Muscle of arm (tissue), 12 donors: ENCODE measurements around the gene ARHGDIA. TPM values are rescaled to one million over a fixed set of nuclear protein-coding genes. Genes with fewer than 3 reads are reported as not detected.
A peak's percentile ranks its signal among the peaks of the same experiment; 100 is the strongest.

ENCODE experiments used
- DNase-seq: peaks from one replicate; pipeline ENCODE4 v3.0.0-alpha.2; 2013
- polyA plus RNA-seq, 12 donors: library from polyadenylated mRNA; unstranded; fragments of 120-200 nt; gene quantifications; one replicate each; pipeline ENCODE4 v1.2.1, GENCODE V29; 2013; ENCODE audit not compliant: insufficient read length in 12 of 12

The ARHGDIA gene
- polyA plus RNA-seq, 12 donors, result 114 to 310 (median 158) TPM; not detected in 1

- no peak for DNase-seq
These were observed 4.5 kb downstream of the ARHGDIA start for GRCh38 chr17:81866440-81867169.

GRCh38 chr17:81865733-81866439 is 5.3 kb downstream of the ARHGDIA start:
- no peak for DNase-seq

DNA sequence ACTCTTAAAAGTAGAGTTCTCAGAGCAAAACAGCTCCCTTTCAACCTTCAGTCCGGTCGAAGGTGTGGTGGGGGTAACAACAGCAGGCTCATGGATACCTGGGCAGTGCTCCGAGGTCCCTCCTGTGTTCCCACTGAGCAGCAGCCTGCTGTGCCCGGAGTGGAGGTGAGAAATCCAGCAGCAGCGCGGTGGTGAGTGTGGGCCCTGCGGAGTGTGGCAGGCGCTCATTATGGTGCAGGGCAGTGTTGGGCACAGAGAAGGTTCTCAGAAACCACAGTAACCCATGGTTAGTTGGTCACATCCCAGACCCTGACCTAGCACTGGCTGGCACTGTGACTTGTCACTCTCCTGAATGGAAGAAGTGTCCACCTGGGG is 5.8 kb downstream of the ARHGDIA start:
- DNase-seq, result no peak

DNA sequence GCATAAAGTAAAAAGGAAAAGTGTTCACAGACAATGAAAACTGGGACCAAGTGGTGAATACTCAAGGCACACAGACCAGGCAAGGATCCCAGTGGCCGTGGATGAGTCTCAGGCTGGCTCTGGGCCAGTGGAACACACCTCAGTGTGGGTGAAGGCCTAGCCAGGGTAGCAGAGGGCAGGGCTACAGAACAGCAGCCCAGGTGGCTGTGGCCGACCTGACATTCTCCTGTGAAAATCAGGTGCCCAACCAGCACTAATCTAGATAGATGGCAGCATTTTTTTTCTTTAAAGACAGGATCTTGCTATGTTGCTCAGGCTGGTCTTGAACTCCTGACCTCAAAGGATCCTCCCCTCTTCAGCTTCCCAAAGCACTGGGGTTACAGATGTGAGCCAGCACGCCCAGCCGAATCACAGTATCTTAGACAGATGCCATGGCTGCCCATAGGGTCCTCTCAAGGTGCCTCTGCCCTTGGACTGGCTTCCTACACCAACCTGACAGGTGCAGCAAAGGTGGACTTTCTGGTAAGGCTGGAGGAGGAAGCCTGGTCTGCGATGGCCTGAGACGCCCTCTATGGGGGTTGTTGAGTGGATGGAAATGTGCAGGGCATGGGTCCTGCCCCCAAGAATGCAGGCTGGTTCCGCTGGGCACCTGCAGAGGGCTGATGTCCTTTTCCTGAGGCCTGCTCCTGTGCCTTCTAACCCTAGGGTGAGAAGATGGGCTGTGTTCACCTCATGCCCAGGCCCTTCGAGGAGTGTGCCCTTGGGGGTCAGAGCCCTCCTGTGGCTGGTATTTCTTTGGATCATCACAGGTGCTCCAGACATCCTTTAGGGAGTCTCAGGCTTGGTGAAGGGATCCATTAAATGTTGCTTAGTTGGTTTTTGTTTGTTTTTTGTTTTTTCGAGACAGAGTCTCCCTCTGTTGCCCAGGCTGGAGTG is 7.0 kb downstream of the ARHGDIA start:
- no peak for DNase-seq

DNA sequence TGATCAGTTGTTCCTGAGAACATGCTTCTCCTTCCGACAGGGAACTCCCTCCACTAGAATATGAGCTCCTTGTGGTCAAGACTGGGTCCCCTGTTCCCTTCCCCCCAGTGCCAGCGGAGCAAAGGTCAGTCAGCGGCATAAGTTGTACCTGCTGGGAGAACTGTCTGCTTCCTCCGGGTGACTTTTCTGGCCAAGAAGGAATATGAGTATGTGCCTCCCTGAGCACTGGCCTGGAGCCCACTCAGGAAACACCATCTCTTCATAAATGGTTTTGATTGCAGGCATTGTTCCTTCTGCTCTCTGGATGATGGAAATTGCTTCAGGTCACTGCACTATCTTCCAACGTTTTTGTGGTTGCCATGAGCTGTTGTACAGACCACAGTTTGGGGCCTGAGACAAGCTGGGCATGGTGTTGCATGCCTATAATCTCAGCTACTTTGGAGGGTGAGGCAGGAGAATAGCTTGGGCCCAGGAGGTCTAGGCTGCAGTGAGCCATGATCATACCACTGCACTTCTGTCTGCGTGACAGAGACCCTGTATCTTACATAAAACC is 7.9 kb downstream of the ARHGDIA start:
- DNase-seq, result no peak

- peak; percentile 100 for DNase-seq
These were observed 10.2 kb downstream of the ARHGDIA start for GRCh38 chr17:81860756-81861568.

GRCh38 chr17:81859906-81860755 is 11.0 kb downstream of the ARHGDIA start, which contains the start of gene P4HB:
TSS of gene P4HB (minus strand) at chr17:81860535. CDS start at chr17:81860471, 64 bp downstream.
- DNase-seq, result no peak

- DNase-seq, result no peak
These were observed 11.9 kb downstream of the ARHGDIA start for GRCh38 chr17:81858967-81859905.

DNA sequence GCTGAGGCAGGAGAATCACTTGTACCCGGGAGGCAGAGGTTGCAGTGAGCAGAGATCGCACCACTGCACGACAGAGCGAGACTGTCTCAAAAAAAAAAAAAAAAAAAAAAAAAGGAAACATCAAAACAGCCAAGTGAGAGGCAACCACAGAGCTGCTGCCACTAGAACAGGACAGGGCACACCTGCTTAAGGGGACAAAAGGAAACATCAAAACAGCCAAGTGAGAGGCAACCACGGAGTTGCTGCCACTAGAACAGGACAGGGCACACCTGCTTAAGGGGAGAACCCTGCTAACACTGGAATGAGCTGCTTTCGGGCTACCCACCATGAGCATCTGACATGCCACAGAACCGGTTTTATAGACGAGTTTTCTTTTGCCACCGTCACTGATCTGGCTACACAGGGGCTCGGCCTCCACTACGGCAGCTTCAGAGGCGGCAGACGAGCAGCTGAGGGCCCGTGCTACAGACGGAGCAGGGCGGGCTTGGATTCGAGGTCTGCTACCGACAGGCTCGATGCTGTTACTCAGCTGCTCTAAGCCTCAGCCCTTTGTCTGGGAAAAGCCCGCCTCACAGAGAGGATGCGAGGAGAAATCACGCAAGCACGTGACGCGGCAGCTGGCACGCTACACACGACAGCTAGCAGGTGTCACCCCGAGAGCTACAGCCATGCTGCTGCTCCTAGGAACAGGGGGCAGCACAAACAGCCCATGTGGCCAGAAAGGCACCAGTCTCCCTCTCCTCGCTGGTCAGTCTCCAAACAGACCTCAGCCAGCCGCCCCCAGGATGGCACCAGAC is 12.8 kb downstream of the ARHGDIA start:
- DNase-seq, result no peak

GRCh38 chr17:81854974-81855774 is 16.0 kb downstream of the ARHGDIA start:
- no peak for DNase-seq

DNA sequence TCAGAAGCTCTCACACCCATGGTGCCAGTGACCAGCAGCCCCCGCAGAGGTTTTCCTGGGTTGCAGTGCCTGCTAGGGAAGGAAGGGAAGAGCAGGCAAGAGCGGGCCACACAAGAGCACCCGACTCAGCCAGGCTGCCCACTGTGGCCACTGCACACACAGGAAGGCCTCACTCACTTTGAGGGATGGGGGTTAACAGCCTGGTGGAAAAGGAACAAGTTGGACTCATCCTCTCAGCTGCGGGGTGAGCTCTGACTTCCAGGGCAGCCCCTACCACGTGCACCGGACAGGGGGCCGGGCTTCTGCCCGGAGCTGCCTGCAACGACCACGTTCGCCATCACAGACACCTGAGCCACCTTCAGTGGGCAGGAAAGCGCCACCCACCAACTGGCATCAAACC is 18.9 kb downstream of the ARHGDIA start:
- no peak for DNase-seq

DNA sequence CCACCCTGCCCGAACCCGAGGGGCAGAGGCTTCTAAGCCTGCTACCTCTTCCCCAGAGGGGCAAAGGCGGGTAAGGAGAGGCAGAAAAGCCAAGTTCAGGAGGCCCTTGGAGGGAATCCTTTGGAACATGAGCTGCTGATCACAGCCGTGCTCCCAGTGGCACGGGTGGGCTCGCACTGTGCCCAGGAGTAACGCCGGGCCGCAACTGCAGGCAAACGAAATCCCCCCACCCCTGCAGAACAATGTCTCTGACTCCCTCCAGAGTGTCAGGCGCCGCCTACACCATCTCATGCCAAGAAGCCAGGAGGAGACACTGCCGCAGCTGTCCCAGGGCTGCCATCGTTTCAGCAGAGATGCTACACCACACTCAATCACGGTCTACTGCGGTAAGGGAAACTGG is 19.7 kb downstream of the ARHGDIA start:
- no peak for DNase-seq

GRCh38 chr17:81849457-81849856 is 21.7 kb downstream of the ARHGDIA start:
- DNase-seq, result no peak

GRCh38 chr17:81846743-81847689 is 24.1 kb downstream of the ARHGDIA start:
- no peak for DNase-seq

GRCh38 chr17:81845881-81846742 is 25.0 kb downstream of the ARHGDIA start:
- no peak for DNase-seq
